ENCODE results near the gene RTL3. TPM values are rescaled to one million over a fixed set of nuclear protein-coding genes. Genes with fewer than 3 reads are reported as not detected.

Gene RTL3, protein sequence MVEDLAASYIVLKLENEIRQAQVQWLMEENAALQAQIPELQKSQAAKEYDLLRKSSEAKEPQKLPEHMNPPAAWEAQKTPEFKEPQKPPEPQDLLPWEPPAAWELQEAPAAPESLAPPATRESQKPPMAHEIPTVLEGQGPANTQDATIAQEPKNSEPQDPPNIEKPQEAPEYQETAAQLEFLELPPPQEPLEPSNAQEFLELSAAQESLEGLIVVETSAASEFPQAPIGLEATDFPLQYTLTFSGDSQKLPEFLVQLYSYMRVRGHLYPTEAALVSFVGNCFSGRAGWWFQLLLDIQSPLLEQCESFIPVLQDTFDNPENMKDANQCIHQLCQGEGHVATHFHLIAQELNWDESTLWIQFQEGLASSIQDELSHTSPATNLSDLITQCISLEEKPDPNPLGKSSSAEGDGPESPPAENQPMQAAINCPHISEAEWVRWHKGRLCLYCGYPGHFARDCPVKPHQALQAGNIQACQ
- total RNA-seq (ENCODE audit: low replicate concordance): not detected in 2 replicates
- long read RNA-seq: 0 reads

DNA sequence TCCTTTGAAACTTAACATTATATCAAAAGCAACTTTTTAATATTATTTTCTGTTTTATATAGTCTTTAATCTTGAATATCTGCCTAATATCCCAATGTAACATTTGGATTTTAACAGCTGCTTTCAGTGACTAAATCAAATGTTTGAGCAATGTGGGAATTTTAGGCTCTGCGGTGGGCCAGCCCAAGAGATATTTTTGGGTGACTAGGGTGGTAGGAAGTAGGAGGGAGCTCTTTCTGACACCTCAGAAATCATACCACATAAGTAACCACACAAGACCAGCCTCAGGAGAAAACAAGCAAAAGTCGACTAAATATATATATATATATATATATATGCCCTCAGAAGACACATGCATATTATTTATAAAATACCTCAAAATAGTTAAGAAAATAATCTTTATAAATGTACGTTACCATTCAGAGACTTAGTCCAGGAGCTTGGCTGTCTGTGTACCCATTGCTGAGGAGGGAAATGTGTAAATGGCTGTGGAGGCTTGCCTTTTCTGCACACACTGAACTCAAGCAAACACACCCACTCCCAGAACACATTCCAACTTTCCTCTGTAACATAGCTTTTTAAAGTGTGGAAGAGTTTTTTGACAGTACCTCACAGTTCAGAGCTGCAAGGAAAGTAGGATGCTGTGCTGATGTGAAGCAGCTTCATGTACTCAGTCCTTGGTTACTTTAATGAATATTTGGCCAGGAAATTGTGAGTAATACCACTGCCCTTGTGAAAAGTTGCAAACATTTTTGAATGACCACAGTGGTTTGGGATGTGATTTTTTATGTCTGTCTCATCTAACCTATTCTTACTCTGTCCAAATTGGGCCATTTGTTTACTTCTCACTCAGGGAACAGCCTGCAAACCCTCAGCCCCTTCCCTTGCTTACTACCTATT, at the start of gene RTL3:
Gene RTL3 (minus strand): TSS at position 484 of the 900 bp plus-strand sequence. CDS start 908 bp downstream, outside the sequence.
- Mint-ChIP-seq H3K27me3 (no peaks in the 10 kb centered on the region), H3K27ac (no peak within 1 kb of the TSS), H3K9me3 (no peaks in the 10 kb centered on the region), H3K4me1 (ENCODE audit: unreplicated experiment) (no peaks in the 10 kb centered on the region), H3K4me3 (no peak within 1 kb of the TSS), H3K36me3 (no peaks in the 10 kb centered on the region)
- DNase-seq (ENCODE audit: extremely low spot score, unreplicated experiment): no peak
- TF ChIP-seq, protein P1, sequence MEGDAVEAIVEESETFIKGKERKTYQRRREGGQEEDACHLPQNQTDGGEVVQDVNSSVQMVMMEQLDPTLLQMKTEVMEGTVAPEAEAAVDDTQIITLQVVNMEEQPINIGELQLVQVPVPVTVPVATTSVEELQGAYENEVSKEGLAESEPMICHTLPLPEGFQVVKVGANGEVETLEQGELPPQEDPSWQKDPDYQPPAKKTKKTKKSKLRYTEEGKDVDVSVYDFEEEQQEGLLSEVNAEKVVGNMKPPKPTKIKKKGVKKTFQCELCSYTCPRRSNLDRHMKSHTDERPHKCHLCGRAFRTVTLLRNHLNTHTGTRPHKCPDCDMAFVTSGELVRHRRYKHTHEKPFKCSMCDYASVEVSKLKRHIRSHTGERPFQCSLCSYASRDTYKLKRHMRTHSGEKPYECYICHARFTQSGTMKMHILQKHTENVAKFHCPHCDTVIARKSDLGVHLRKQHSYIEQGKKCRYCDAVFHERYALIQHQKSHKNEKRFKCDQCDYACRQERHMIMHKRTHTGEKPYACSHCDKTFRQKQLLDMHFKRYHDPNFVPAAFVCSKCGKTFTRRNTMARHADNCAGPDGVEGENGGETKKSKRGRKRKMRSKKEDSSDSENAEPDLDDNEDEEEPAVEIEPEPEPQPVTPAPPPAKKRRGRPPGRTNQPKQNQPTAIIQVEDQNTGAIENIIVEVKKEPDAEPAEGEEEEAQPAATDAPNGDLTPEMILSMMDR (conservative IDR thresholded peaks at IDR 0.05): no peak

DNA sequence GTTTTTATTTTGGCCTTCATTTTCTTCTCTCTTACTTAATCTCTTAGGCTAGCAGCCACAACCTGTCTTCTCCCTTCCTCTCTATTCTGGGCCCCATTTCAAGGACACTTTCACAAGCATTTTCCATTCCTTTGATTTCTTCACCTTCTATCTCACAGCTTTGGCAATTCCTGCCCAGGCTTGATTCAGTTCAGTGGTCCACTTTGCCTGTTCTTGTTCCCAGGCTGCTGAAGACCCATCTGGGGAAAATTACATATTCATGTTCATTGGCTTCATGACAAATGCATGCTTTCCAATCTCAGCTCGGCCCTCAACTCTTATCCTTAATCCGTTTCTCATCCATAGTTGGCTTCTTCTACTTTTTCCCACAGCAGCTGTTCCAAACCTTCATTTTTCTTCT, 49.7 kb upstream of the RTL3 start:
- Mint-ChIP-seq H3K9me3 (no peaks in the 10 kb centered on the region), H3K36me3 (no peaks in the 10 kb centered on the region), H3K4me3 (no peak overlapping the region), H3K27me3 (no peaks in the 10 kb centered on the region), H3K4me1 (ENCODE audit: unreplicated experiment) (no peaks in the 10 kb centered on the region), H3K27ac (no peak overlapping the region)
- TF ChIP-seq, protein P1 (conservative IDR thresholded peaks at IDR 0.05): no peak
- no peak for DNase-seq (ENCODE audit: extremely low spot score, unreplicated experiment)

DNA sequence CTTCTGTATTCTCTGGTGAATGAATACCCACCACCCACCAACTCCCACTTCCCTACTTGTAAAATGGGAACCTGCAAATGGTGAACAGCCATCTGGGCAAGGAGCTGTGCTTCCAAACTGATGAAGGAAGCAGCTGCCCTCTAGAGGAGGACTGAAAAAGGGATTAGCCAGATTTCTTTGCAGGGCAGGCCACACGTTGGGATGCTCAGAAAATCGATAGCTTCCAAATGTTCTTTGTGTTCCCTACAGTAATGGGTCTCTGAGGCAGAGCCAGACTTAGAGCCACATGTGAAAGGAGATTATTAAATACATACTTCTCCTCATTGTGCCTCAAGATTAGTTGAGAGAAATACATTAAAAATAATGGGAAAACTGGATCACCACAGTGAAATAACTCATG, 49.1 kb upstream of the RTL3 start:
- Mint-ChIP-seq H3K27ac (no peak overlapping the region), H3K4me3 (no peak overlapping the region), H3K27me3 (no peaks in the 10 kb centered on the region), H3K4me1 (ENCODE audit: unreplicated experiment) (no peaks in the 10 kb centered on the region), H3K9me3 (no peaks in the 10 kb centered on the region), H3K36me3 (no peaks in the 10 kb centered on the region)
- TF ChIP-seq, protein P1 (conservative IDR thresholded peaks at IDR 0.05): peak; percentile 57
- no peak for DNase-seq (ENCODE audit: extremely low spot score, unreplicated experiment)

DNA sequence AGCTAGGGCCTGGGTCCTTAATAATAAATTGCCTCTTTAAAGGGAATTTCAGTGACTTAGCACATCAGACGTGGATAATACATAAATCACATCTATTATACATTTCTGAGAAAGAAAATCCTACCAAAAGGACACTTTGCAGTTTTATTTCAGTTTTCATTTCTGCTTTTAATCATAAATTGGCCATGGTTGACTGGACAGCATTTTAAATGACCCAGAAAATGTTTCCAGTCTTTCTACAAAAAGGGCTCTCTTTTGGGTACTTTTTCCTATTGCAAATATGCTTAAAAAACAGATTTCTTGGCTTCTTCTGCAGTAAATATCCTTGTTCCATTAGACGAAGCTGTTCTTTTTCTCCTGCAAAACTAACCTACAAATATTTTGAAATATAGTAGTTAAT, 46.9 kb upstream of the RTL3 start:
- H3K36me3 Mint-ChIP-seq: no peaks in the 10 kb centered on the region

DNA sequence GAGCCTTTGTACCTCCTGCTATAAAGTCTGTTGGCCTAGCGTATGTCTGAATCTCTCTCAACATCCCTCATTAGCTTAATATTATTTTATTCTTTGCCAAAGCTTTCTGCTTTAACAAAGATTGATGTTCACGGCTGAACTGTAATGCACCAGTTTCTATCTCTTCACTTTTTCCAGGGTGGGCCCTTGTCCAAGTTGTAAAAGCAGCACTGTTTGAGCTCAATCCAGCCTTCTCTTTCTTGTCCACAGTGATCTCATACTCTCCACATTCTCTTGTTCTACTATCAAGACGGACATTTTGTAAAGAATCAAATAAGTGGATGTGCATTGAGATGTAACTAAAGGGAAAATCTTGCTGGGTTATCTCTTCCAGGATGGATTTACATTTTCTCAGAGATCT, 34.4 kb upstream of the RTL3 start:
- Mint-ChIP-seq H3K27me3 (no peaks in the 10 kb centered on the region), H3K9me3 (no peaks in the 10 kb centered on the region), H3K4me3 (no peak overlapping the region), H3K27ac (no peak overlapping the region), H3K4me1 (ENCODE audit: unreplicated experiment) (no peaks in the 10 kb centered on the region), H3K36me3 (no peaks in the 10 kb centered on the region)
- TF ChIP-seq, protein P1 (conservative IDR thresholded peaks at IDR 0.05): no peak
- no peak for DNase-seq (ENCODE audit: extremely low spot score, unreplicated experiment)

More for the DNA sequence above, 46.9 kb upstream of the RTL3 start:
- H3K4me1 Mint-ChIP-seq (ENCODE audit: unreplicated experiment): no peaks in the 10 kb centered on the region
- no peak for DNase-seq (ENCODE audit: extremely low spot score, unreplicated experiment)
- H3K9me3 Mint-ChIP-seq: no peaks in the 10 kb centered on the region
- H3K27ac Mint-ChIP-seq: no peak overlapping the region
- H3K27me3 Mint-ChIP-seq: no peaks in the 10 kb centered on the region
- TF ChIP-seq, protein P1 (conservative IDR thresholded peaks at IDR 0.05): no peak
- H3K4me3 Mint-ChIP-seq: no peak overlapping the region
